Activated naive CD4-positive, alpha-beta T cell treated with Interleukin-2 at 50 U/mL for 16 hours (primary cell): ENCODE data around the gene SEC24B.
"Not testable (repeated sequence)": the region's sequence is repeated elsewhere in the genome, so short reads cannot be mapped to it uniquely, and the experiment has no call there.

Experiments used
- DNase-seq: peaks from one replicate; pipeline ENCODE4 v3.0.0-alpha.2; 2020

Gene SEC24B

DNA sequence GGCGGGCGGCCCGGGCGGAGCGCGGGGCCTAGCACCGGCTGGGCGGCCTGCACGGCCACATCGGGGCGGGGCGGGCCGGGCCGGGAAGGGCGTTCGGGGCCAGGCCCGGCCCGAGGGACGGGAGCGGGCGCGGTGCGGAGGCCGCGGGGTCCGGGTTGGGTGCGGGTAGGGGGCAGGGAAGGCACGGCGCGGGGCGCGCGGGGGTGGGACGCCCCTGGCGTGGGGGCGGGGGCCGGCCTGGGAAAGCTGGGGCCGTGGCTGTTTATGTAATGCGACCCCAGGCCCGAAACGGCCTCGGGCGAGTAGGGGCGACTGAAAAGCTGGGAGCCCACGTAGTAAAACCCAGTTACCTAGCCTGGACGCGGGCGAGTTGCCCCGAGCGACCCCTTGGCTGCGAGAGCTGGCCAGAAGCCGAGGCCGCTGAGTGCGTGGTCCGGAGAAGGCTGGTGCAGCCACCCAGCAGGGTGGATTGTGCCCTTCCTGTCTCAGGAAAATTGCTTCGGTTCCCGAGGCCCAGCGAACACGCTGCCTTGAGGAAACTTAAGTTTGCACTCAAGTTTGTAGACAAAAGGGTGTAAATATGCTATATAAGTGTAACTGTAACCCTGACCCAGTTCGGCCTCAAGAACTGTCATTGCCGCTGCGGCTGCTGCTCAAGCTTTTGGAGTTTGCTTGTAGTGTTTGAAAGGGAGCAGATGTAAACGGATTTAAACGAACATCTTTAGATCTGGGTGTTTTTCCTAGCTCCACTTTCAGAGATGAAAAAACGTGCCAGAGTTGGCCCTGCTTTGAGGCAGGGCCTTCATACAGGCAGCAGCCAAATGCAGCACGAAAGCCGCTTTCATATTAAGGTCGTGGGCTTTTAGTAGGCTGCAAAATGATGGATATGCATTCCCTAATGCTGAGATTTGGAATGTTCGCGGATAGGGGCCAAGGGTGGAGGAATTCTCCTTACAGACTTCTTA, 674 bp downstream of the SEC24B start:
- peak; percentile 24 for DNase-seq

DNA sequence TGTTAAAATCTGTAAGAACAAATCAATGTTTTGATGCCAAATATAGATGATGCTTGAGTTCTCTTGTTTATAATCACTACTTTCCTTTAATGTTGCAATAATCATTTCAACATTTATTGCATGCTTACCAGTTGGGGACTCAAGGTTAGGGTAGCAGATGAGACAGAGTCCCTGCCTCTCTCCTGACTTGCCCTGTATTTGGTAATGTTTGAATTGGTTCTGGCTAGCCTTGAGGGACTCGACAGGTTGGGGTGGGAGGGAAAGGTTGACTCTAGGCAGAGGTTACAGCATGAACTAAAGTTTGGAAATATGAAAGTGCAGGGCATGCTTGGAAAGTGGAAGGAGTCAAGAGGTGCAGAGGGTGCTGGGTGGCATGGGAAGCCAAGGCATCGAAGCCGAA, 2.0 kb downstream of the SEC24B start:
- DNase-seq = no peak

DNA sequence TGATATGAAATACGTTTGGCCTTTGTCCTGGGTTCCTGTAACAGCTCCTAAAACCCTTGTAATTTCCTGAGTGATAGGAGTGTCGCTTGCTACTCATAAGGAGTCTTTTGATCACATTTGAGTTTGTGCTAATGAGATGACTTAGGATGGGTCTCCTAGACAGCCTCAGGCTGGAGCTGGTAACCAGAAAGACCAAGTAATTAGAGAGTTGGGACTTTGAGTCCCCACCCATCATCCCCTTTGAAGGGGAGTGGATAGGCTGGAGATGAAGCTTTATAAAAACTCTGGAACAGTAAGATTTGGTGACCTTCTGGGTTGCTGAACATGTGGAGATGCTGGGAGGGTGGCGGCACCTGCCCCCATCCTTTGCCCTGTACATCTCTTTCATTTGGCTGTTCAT, 2.9 kb downstream of the SEC24B start:
- DNase-seq = no peak

DNA sequence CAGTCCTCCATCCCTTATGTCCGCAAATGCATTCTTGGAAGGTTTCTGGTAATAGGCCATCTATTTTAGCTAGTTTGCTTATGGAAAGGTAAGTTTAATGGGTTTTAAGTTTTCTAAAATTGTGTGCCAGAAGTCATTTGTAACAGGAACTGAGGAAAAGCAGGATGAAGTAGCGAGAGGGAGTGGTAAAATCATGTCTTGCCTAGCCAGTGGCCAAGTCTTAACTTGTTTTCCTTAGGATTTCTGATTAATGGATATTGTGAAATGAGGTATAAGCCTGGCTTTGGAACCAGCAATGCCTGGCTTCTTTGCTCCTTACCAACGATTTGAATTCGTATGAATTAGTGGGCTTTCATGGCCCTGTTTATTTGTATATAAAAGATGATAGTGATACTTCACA, 7.3 kb downstream of the SEC24B start:
- DNase-seq = no peak

DNA sequence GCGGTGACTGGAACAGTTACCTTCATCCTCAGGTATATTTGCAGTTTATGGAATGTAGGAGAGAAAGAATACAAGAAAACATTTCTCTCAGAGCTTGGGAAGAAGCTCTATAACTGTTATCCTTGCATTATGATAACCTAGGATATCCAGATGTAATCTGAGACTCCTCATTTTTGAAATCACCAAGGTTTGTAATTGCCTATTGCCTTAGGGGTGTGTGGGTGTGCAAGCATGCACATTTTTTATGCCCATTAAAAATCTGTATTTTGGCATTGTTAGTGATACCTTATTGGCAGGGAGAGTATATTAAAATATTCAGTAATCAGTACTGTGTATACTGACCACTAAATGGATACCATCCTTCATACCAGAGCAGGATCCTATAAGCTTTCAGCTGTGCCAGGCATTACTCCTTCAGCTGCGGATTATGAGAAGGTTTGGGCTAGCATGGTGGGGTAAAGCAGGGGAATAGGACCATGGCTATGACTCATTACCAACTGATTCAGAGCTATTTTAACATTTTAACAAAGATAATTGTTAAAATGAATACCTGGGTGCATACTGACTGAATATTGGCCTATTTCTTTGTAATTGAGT, 8.3 kb downstream of the SEC24B start:
- DNase-seq = no peak

DNA sequence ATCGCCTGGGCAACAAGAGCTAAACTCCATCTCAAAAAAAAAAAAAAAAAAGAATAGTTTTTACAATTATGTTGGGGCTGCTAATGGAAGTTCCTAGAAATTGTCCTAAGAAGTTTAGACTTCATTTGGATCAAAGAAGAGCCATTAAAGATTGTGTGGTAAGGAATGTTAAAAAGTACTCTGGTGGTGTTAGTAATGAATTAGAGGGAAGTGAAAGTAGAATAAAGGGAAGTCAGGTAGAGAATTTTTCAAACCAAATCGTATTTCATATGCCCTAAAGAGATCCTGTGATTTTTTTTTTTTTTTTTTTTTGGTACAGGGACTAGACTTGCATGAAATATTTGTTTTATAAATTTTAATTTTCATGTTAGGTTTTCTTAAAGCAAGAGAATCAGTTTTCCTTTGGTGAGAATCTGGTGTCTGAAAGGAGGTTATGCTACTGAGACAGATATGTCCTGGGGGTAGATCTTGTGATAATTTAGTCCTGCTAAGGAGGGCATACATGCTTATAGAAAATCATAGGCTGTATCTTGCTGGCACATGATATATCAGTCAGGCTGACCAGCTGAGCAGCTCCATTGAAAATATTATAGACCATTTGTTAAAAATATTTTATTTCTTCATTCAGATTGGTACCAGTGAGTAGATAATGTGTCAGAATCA, 10.7 kb downstream of the SEC24B start:
- DNase-seq = no peak

DNA sequence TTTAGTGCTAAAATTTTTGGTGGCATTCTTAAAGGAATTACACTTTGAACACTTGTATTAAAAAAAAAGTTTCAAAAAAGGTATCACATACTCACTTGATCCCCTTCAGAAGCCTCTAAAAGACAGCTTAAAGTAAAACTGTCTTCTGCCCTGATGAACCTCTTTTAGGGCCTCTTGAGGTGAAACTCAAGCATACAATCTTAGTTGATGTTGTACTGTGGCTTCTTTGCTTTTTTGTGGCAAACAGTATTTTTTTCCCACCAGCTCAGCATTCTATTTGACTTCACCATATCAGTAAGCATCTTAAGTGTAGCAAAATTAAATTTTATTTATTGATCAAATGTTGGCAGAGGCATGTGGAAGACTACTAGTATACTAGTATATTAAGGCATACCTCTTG, 13.7 kb downstream of the SEC24B start:
- DNase-seq = no peak

DNA sequence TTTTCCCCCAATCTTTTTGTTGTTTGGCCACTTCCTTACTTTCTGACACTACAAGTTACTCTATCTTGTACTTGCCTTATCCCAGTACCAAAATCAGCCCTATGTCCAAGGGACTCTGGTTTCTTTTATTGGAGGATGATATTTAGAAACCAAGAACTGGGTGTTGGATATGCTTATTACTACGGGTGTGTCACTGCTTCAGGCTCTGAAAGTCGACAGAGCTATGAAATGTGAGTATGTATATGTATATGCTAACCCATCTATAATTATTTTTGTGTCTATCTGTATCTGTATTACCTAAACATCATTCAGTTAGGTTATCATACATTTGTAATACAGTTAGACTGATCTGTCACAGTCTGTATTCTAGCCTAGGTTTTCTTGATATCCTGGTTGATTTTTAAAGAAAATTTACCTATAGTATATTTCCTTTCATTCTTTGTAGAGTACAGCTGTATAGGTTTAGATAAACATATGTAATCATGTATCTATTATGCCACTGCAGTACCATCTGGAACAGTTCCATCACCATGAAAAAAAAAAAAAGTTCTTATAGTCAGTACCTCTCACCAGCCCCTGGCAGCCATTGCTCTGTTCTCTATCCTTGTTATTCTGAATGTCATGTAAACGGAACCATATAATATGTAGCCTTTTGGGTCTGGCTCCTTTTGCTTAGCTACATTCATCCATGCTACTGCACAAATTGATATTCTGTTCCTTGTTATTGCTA, 18.1 kb downstream of the SEC24B start:
- no peak for DNase-seq

DNA sequence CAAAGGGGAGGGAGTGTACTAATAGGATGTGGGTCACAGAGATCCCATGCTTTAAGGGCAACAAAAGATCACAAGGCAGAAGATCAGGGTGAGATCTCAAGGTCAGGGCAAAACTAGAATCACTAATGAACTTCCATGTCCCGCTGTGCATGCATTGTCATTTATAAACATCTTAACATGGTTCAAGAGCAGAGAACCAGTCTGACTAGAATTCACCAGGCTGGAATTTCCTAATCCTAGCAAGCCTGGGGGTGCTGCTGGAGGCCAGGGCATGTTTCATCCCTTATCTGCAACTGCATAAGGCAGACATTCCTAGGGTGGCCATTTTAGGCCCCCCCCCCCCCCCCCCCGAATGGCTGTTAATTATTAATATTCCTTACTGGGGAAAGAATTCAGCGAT, 19.5 kb downstream of the SEC24B start:
- not testable (repeated sequence) for DNase-seq

DNA sequence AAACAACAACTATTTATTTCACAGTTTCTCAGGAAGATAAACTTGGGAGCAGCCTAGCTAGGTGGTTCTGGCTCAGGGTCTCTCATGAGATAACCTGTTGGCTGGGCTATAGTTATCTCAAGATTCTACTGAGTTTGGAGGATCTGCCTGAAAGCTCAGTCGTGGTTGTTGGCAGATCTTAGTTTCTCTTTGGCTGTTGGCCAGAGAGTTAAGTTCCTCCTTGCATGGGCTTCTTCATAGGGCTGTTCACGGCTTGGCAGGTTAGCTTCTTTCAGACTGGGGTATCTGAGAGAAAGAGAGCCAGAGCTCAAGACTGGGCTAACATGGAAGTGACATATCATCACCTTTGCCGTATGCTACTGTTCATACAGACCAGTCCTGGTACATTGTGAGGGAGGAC, 28.7 kb downstream of the SEC24B start:
- DNase-seq = no peak

DNA sequence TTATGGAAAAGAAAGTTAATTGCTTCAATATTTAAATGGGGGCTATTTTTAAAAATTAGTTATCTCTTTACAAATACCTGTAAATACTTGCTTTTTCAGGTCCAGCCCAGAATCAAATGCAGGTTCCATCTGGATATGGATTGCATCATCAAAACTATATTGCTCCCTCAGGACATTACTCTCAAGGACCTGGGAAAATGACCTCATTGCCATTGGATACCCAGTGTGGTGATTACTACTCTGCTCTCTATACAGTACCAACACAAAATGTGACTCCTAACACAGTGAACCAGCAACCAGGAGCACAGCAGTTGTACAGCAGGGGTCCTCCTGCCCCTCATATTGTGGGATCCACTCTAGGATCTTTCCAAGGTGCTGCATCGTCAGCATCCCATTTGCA, 29.2 kb downstream of the SEC24B start:
- DNase-seq = no peak

DNA sequence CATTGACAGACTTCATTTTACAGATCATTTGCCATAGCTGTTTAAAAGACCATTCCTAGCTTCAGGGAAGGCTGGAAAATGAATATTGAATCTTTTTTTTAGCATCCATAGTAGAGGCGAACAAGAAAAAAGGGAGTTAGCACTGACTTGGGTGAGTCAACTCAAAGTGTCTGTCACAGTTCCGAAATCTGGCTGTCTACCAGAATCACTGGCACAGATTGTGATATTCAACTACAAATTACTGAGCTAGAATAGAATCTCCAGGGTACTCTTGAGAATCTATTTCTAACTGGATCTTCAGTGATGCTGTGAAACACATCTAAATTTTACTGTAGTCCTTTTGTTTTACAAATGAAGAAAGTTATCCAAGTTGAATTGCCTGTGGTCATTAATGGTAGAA, 31.5 kb downstream of the SEC24B start:
- no peak for DNase-seq

DNA sequence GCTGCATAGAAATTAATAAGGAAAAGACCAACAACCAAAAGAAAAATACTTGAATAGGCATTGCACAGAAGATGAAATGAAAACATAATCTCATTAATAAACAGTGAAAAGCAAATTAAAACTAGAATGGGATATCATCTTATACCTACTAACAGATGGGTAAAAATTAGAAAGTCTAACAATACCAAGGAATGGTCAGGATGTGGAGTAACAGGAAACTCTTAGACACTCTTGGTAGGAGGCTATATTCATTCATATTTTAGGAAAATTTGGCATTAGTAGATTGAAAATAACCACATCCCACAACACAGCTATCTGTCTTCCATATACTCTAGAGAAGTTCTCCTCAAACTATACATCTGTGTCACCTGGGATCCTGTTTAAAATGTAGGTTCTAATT, 36.3 kb downstream of the SEC24B start:
- no peak for DNase-seq

DNA sequence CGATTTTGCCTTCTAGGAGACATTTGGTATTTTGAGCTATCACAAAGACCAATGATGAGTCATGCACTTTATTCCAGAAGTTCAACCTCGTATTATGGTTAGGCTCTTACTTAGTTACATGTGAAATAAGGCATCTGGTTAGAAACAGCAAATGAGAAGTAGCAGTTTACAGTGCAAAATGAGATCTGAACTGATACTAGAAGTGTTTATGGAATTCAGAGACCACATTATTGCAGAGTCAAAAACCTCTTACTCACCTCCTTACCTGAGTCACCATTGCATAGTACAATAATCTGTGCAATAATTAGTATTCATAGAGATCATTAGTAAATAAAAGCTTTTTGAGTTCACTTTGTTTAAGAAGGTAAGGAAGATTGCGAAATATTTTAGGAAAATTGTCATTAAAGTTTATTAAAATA, 38.7 kb downstream of the SEC24B start:
- DNase-seq = no peak

DNA sequence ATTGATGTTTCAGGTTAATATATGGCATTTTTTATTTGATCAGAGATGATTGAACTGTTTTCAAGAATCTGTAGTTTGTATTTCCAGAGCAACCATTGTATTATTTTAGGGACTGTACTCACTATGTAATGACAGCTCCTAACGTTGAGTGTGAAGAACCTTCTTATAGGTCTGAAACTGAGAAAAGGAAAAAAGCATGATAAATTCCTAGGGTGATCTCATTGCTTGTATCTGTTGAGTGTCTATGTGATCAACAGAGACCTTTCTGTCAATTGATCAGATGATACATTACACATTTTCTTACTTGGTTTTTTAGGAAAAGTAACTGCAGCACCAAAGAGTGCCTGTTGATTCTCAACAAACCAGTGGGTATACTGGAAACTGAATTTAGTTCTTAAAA, 40.2 kb downstream of the SEC24B start:
- DNase-seq = no peak

DNA sequence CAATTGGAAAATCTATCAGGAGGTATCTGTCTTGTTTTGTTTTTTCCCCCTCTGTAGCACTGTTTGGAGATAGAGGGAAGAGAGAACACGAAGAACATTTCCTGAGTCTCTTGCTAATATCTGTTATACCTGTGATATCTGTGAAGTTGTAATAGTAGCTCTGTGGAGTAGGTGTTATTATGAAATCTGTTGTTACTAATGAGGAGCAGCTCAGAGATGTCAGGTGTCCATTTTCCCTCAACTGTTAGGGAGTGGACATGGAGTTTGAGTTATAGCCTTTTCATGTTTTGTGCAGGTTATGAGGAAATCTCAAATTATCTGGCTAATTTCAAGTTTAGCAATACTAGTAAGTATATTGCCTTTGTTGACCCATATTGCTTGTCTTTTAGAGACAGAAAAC, 52.4 kb downstream of the SEC24B start:
- DNase-seq = no peak

DNA sequence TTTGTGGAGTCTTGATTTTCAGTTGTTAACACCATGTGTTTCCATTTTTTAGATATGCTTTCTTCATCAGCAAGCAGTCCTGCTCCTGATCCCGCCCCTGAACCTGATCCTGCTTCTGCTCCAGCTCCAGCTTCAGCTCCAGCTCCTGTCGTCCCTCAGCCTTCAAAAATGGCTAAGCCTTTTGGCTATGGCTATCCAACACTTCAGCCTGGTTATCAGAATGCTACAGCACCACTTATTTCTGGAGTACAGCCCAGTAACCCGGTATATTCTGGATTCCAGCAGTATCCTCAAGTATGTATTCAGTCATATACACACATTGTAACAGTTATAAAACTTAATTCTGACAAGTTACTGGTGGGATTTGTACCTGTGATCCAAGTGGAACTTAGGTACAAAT, 60.9 kb downstream of the SEC24B start:
- no peak for DNase-seq

DNA sequence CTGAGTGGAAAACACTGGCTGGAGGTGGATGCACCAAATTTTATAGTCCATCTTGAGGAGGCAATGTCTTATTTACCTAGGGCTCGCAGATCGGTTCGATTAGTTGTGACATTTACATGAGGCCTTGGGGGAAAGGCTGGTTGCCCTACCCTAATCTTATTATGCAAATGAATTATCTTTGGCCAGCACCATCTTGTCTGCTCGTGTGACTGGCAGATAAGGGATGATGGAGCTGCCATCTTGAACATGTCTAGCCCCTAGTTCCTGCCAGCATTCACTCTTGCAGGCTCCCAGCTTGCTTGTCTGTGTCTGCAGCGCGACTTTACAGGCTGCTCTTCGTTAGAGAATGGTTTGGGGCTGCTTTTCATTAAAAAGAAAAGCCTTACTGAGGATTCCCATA, 61.9 kb downstream of the SEC24B start:
- no peak for DNase-seq

DNA sequence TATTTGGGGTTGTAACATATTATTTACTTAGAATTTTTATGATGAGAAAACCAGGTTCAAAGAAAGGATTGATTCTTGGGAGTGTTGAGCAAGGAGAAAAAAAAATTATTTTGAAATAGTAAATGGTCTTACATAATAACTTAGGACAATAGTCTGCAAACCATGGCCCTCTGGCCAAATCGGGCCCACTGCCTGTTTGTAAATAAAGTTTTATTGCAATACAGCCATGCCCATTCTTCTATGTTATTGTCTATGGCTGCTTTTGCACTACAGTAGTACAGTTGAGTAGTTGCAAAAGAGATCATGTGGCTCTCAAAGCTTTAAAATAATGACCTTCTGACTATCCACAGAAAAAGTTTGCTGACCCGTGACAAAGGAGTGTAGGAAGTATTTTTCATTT, 63.3 kb downstream of the SEC24B start:
- no peak for DNase-seq

DNA sequence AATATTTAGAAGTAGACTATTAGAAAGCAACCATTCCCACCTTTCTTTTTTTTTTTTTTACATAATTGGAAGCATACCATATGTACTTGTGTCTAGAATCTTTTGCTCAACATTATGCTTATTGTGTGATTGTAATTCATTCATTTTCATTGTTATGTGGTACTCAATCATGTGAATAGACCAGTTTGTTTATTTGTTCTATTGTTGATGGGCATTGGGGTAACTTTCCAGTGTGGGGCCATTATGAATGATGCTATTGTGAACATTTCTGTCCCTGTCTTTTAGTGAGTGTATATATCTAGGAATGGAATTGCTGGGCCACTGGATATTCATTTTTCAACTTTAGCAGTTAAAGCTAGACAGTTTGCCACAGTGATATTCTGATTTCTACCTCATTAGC, 63.9 kb downstream of the SEC24B start:
- no peak for DNase-seq

DNA sequence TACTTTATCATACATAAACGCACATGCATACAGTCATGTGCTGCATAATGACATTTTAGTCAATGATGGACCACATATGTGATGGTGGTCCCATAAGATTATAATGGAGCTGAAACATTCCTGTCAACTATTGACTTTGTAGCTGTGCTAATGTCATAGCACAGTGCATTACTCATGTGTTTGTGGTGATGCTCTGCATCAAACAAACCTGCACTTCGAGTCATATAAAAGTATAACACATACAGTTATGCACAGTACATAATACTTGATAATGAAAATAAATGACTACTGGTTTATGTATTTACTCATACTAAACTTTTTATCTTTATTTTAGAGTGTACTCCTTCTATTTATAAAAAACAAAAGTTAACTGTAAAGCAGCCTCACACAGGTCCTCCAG, 65.9 kb downstream of the SEC24B start:
- DNase-seq = no peak

DNA sequence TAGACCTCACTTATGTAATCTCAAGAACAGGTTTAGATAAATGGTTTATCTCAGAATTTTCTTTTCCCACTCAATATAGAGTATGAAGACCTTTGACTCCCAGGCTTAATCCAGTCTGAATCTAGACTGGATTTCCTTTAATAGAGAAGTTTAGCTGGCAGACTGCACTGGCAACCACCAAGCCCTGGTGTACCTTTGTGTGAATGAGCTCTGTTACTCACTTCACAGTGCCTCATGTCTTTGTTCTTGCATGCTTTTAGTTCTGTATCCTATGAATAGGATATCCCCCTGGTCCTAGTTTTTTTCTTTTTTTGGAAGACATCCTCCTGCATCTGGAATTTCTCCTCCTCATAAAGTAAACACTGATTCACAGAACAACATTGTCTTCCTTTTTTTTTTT, 73.3 kb downstream of the SEC24B start:
- DNase-seq = no peak

DNA sequence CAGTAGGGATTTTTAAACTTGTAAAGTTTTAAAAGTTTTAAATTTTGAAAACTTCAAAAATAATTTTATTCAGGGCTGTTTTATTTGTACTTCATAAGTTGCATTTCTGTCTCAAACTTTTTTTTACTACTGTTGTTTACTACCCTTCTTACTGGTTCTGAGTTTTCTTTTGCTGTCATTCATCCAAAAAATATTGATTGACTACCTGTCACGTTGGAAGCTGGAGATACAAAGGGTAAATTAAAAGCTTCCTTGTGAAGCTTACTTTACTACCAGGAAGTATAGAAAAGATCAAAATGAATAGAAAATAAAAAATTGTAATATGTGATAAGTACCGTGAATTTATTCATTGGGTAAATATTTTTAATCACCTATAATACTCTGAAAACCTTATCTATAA, 77.1 kb downstream of the SEC24B start:
- no peak for DNase-seq
